Esophagus squamous epithelium (tissue), 5 donors: Measurements from ENCODE around the gene KIAA0930. TPM values are rescaled to one million over a fixed set of nuclear protein-coding genes. Genes with fewer than 3 reads are reported as not detected.

ENCODE experiments used
- DNase-seq: peaks from one replicate; lab custom pipeline; 2025; lab: John Stamatoyannopoulos, UW
- H3K27ac ChIP-seq, 4 donors: fragments of 200-600 bp; sonication (generic); one replicate each; pipeline ENCODE4 v1.5.1; 2016 to 2019; ENCODE audit warnings: mild to moderate bottlenecking in 1 of 4
- H3K27me3 ChIP-seq, 4 donors: fragments of 200-600 bp; sonication (generic); 1 replicate in 3 of 4; 2 replicates in 1 of 4; pipeline versions ENCODE4 v1.5.1 to v1.6.0; 2017 to 2021; ENCODE audit warnings: antibody characterized with exemption in 1 of 4
- H3K36me3 ChIP-seq, 3 donors: fragments of 200-600 bp; sonication (generic); one replicate each; pipeline ENCODE4 v1.5.1; 2016 to 2019
- H3K4me1 ChIP-seq, 3 donors: fragments of 200-600 bp; sonication (generic); one replicate each; pipeline ENCODE4 v1.5.1; 2017 to 2019
- H3K4me3 ChIP-seq, 4 donors: fragments of 200-600 bp; sonication (generic); 1 replicate in 3 of 4; 2 replicates in 1 of 4; pipeline ENCODE4 v1.5.1; 2016 to 2019; ENCODE audit warnings: mild to moderate bottlenecking in 2 of 4, moderate library complexity in 1 of 4
- H3K9me3 ChIP-seq, 3 donors: fragments of 200-600 bp; sonication (generic); one replicate each; pipeline ENCODE4 v1.5.1; 2016 to 2019
- POLR2A ChIP-seq, 4 donors: fragments of 450-650 bp; IDR thresholded peaks; one replicate each; pipeline ENCODE4 v1.6.1; 2017; ENCODE audit warnings: antibody characterized with exemption in 4 of 4, mild to moderate bottlenecking in 4 of 4, moderate library complexity in 3 of 4
- WGBS, 2 donors: methylation state at CpG; one replicate each; pipeline ENCODE4 v1.1.5; 2018; 5-methylcytosine and 5-hydroxymethylcytosine counted together
- intact Hi-C: fragments of 100-400 bp; cut with DNase I; formaldehyde crosslinking; loops from one replicate; pipeline ENCODE4 v1.15.0; 2022
- total RNA-seq, 4 donors: library from RNA; depleted of rRNA; stranded (reverse); fragments of >200 nt; gene quantifications; one replicate each; pipeline ENCODE4 v1.1.0, GENCODE V29; 2016
- TF ChIP-seq, protein P1 (sequence below), 6 experiments: fragments of 450-650 bp in 4 of 6; fragments of 200-600 bp in 2 of 6; sonication (generic) in 2 of 6; IDR thresholded peaks; one replicate each; pipeline ENCODE4 v1.5.1; 2016 to 2019; ENCODE audit warnings: antibody characterized with exemption in 6 of 6, mild to moderate bottlenecking in 4 of 6, moderate library complexity in 4 of 6
- donor health status: DM: yes; HTN: yes; CAD: no.

KIAA0930 gene
- total RNA-seq = 10 to 100 TPM; 33.1 to 40.2 (median 38.1) TPM

DNA sequence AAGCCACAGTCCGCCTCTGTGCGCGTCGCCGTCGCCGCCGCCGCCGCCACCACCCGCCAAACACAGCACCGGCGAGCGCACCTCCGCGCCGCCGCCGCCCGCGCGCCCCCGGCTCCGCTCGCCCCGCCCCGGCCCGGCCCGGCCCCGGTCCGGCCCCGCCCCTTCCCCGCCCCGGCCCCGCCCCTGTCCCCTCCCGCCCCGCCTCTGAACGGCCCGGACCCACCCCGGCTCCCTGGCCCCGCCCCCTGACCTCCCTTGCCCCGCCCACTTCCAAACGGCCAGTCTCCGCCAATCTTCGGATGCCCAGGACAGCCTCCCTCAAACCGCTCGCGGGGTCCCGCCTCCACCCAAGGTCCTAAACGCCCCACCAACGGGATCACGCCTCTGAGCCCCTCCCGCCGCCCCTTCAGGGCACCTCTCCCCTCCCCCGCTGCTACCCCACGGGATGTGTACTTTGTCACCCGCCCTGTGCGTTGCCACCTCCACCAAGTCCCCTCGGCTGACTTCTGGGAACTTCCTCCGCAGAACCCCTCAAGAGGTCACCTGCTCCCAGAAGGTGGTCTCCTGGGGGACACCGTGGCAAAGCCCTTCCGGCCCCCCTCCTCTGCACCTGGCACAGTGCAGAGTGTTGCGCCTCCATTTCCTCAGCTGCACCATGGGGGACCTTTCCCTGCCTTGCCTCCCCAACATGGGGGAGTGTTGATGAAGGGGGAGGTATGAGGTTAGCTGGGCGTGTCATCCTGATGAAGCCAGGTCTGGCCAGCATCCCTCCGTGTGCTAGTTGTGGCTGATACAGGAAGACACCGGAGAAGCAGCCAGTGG lies at the start of gene KIAA0930:
TSS of gene KIAA0930 (minus strand) at position 85 of the 822 bp plus-strand sequence. CDS start 191 bp downstream, outside the sequence.
- Histone ChIP-seq H3K27ac (peak within 1 kb of the TSS; percentile 74 to 83 (median 74)), H3K36me3 (peaks cover 0 to 17% (median 0%) of the 10 kb centered on the region in 3 donors), H3K27me3 (no peaks in the 10 kb centered on the region), H3K9me3 (no peaks in the 10 kb centered on the region), H3K4me1 (peaks cover 16 to 74% (median 33%) of the 10 kb centered on the region in 3 donors), H3K4me3 (peak within 1 kb of the TSS; percentile 68 to 88 (median 76))
- intact Hi-C loops = no loop called here
- WGBS, 2 donors = 0 to 40% methylated on average over 1 to 4 of the region's 66 CpGs
- TF ChIP-seq, protein P1, sequence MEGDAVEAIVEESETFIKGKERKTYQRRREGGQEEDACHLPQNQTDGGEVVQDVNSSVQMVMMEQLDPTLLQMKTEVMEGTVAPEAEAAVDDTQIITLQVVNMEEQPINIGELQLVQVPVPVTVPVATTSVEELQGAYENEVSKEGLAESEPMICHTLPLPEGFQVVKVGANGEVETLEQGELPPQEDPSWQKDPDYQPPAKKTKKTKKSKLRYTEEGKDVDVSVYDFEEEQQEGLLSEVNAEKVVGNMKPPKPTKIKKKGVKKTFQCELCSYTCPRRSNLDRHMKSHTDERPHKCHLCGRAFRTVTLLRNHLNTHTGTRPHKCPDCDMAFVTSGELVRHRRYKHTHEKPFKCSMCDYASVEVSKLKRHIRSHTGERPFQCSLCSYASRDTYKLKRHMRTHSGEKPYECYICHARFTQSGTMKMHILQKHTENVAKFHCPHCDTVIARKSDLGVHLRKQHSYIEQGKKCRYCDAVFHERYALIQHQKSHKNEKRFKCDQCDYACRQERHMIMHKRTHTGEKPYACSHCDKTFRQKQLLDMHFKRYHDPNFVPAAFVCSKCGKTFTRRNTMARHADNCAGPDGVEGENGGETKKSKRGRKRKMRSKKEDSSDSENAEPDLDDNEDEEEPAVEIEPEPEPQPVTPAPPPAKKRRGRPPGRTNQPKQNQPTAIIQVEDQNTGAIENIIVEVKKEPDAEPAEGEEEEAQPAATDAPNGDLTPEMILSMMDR (IDR thresholded peaks at IDR 0.05) = no peak
- TF ChIP-seq POLR2A (IDR thresholded peaks at IDR 0.05) = no peak
- DNase-seq = no peak

DNA sequence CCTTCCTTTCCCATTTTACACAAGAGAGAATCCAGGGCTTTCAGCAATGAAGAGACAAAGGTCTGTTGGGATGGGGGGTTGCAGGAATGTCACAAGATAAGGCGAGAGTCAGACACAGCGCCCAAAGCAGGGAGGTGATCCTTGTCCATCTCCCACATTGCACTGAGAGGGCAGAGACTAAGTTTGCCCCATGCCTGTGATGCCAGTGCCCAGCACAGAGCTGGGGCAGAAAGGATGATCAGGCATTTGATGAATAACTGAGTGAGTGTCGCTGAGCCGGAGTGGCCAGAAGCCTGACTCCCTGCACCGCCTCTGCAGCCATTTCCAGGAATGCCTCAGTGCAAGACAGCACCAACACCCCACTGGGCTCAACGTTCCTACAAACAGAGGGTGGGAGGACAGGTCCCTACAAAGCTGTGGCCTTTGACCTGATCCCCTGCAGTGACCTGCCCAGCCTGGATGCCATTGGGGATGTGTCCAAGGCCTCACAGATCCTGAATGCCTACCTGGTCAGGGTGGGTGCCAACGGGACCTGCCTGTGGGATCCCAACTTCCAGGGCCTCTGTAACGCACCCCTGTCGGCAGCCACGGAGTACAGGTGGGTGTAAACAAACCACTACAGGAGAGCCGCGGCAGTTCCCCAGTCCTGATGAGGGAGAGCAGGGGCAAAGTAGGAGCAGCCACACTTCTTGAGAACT lies 46.3 kb upstream of the KIAA0930 start:
- Histone ChIP-seq H3K36me3 (no peaks in the 10 kb centered on the region), H3K4me3 (no peak overlapping the region), H3K9me3 (no peaks in the 10 kb centered on the region), H3K27me3 (peaks cover 0 to 24% (median 0%) of the 10 kb centered on the region in 4 donors), H3K4me1 (peaks cover 6 to 28% (median 11%) of the 10 kb centered on the region in 3 donors), H3K27ac (no peak overlapping the region)
- intact Hi-C loops = no loop called here
- TF ChIP-seq POLR2A (IDR thresholded peaks at IDR 0.05) = no peak
- TF ChIP-seq, protein P1 (IDR thresholded peaks at IDR 0.05) = no peak
- DNase-seq = no peak
- 91 to 100% methylated on average over 1 to 5 of the region's 12 CpGs for WGBS, 2 donors

DNA sequence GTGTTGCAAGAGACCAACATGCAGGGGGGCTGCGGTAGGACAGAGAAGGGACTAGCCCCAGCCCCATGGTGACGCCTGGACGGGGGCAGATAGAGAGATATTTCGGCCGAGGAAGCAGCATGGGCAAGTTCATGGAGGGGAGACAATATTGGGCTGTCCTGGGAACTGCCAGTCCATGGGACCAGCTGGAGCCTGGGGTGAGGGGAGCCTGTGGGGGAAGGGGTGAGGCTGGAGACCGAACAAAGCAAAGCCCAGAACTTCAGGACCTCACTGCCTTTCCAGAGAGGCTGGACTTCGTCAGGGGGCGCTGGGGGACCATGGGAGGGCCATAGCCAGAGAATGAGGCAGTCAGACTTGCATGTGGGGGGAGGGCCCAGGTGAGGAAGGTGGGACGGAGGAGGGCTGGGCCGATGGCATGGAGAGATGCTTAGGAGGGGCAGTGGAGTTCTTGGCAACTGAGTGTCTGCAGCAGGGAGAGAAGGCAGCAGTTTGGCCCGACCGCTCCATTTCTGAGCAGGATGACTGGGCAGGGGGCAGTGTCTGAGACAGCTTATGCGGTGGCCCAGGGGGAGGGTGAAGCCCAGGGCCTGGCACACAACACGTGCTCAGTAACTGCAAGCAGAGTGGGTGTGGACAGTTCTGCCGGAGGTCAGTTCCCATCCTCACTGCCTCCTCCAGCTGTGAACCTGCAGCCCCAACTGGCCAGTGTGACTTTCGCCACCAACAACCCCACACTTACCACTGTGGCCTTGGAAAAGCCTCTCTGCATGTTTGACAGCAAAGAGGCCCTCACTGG lies 44.8 kb upstream of the KIAA0930 start:
- Histone ChIP-seq H3K27me3 (peaks cover 0 to 24% (median 0%) of the 10 kb centered on the region in 4 donors), H3K27ac (peak overlapping the region in 1 of 4 donors; percentile 17), H3K9me3 (no peaks in the 10 kb centered on the region), H3K4me3 (peak overlapping the region in 2 of 4 donors; percentile 37 to 58), H3K36me3 (no peaks in the 10 kb centered on the region), H3K4me1 (peaks cover 6 to 27% (median 11%) of the 10 kb centered on the region in 3 donors)
- intact Hi-C loops = no loop called here
- 58 to 70% methylated on average over 12 of the region's 16 CpGs for WGBS, 2 donors
- no peak for DNase-seq
- TF ChIP-seq POLR2A (IDR thresholded peaks at IDR 0.05) = no peak
- TF ChIP-seq, protein P1 (IDR thresholded peaks at IDR 0.05) = no peak

DNA sequence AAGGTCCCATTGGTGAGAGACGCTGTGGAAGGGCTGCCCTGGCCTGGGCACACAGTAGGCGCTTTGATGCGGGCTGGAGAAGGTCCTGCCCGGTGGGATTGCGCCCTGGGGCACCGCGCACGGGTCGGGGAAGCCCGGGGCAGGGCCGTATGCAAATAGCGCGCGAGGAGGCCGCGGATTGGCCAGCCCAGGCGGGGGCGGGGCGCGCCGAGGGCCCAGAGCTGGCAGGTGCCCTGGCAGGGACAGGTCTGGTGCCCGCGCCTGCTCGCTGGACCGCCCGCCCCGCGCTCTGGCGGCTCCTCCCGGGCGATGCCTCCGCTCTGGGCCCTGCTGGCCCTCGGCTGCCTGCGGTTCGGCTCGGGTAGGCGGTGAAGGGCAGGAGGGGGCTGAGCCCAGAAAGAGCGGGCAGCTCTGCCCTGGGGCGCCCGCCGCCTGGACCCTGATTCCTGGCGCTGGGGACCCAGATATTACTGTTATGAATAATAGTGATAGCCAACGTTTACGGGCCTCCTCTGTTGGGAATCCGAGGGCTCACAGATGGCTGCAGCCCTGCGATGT lies 44.1 kb upstream of the KIAA0930 start, which contains the start of gene UPK3A:
TSS of gene UPK3A (plus strand) at position 245 of the 558 bp plus-strand sequence. CDS start at position 310, 65 bp downstream.
- Histone ChIP-seq H3K9me3 (no peaks in the 10 kb centered on the region), H3K36me3 (no peaks in the 10 kb centered on the region), H3K4me3 (peak within 1 kb of the TSS; percentile 2 to 58 (median 21)), H3K4me1 (peaks cover 6 to 28% (median 10%) of the 10 kb centered on the region in 3 donors), H3K27ac (peak within 1 kb of the TSS in 1 of 4 donors; percentile 17), H3K27me3 (peaks cover 0 to 24% (median 0%) of the 10 kb centered on the region in 4 donors)
- intact Hi-C loops = no loop called here
- no peak for DNase-seq
- WGBS, 2 donors = 30 to 48% methylated on average over 3 to 9 of the region's 46 CpGs
- no peak for TF ChIP-seq POLR2A (IDR thresholded peaks at IDR 0.05)
- TF ChIP-seq, protein P1 (IDR thresholded peaks at IDR 0.05) = no peak
